Keratinocyte (primary cell): ENCODE measurements around the gene SON. TPM values are rescaled to one million over a fixed set of nuclear protein-coding genes. Genes with fewer than 3 reads are reported as not detected.
A peak's percentile ranks its signal among the peaks of the same experiment; 100 is the strongest.

ENCODE experiments used
- DNase-seq: peaks from one replicate; pipeline ENCODE4 v3.0.0-alpha.2; 2011; ENCODE audit warnings: low read depth, missing footprints, low spot score
- FAIRE-seq: peaks from 2 replicates; lab custom pipeline; 2011; peaks lifted over from hg19 to GRCh38; lab: Jason Lieb, UNC
- H2AFZ ChIP-seq: 2 replicates; pipeline ENCODE4 v1.6.0; 2012; ENCODE audit warnings: low read length, control low read depth, inconsistent platforms; ENCODE audit not compliant: control insufficient read depth
- H3K27ac ChIP-seq: 2 replicates; pipeline ENCODE4 v1.5.1; 2011; ENCODE audit warnings: low read length; ENCODE audit not compliant: control insufficient read depth, insufficient read depth
- H3K27me3 ChIP-seq: 3 replicates; pipeline ENCODE4 v1.6.0; 2011; ENCODE audit warnings: low read length; ENCODE audit not compliant: control insufficient read depth, insufficient read depth; ENCODE audit errors: extremely low read depth
- H3K36me3 ChIP-seq, 2 experiments: 2 replicates in 1 of 2; 3 replicates in 1 of 2; pipeline ENCODE4 v1.5.1; 2011; ENCODE audit warnings: low read length in 2 of 2, mild to moderate bottlenecking in 1 of 2; ENCODE audit not compliant: control insufficient read depth in 2 of 2, insufficient read depth in 2 of 2; ENCODE audit errors: extremely low read depth in 1 of 2
- H3K4me1 ChIP-seq: 3 replicates; pipeline ENCODE4 v1.5.1; 2011; ENCODE audit warnings: low read length; ENCODE audit not compliant: control insufficient read depth, insufficient read depth; ENCODE audit errors: extremely low read depth
- H3K4me2 ChIP-seq: 3 replicates; pipeline ENCODE4 v1.6.0; 2011; ENCODE audit warnings: low read depth, low read length; ENCODE audit not compliant: control insufficient read depth, insufficient read depth; ENCODE audit errors: extremely low read depth
- H3K4me3 ChIP-seq, 3 experiments: fragments of 200-600 bp in 1 of 3; sonication (generic) in 1 of 3; 2 replicates in 2 of 3; 3 replicates in 1 of 3; pipeline ENCODE4 v1.5.1; 2011 to 2016; ENCODE audit warnings: low read length in 3 of 3, mild to moderate bottlenecking in 3 of 3, control low read depth in 2 of 3, inconsistent platforms in 1 of 3, low read depth in 1 of 3, mixed read lengths in 1 of 3, mixed run types in 1 of 3, moderate library complexity in 1 of 3; ENCODE audit not compliant: control insufficient read depth in 2 of 3, insufficient read depth in 2 of 3; ENCODE audit errors: extremely low read depth in 1 of 3
- H3K79me2 ChIP-seq: 2 replicates; pipeline ENCODE4 v1.6.0; 2012; ENCODE audit warnings: low read length; ENCODE audit not compliant: control insufficient read depth, insufficient read depth
- H3K9ac ChIP-seq: 3 replicates; pipeline ENCODE4 v1.6.0; 2011; ENCODE audit warnings: low read length; ENCODE audit not compliant: control insufficient read depth, insufficient read depth; ENCODE audit errors: extremely low read depth
- H3K9me1 ChIP-seq: 3 replicates; pipeline ENCODE4 v1.6.0; 2011; ENCODE audit warnings: low read length; ENCODE audit not compliant: control insufficient read depth, insufficient read depth; ENCODE audit errors: extremely low read depth
- H3K9me3 ChIP-seq: 2 replicates; pipeline ENCODE4 v1.5.1; 2012; ENCODE audit warnings: low read depth, low read length; ENCODE audit not compliant: control insufficient read depth
- H4K20me1 ChIP-seq: 3 replicates; pipeline ENCODE4 v1.6.0; 2011; ENCODE audit warnings: low read length; ENCODE audit not compliant: control insufficient read depth, insufficient read depth; ENCODE audit errors: extremely low read depth
- EZH2 ChIP-seq: IDR thresholded peaks from one replicate; pipeline ENCODE4 v1.6.1; 2012; ENCODE audit warnings: inconsistent platforms, mild to moderate bottlenecking, low read length, moderate library complexity
- dilution Hi-C: fragments of 300-500 bp; cut with MboI; formaldehyde crosslinking; loops from one replicate; pipeline ENCODE4 v1.7.0; 2020; ENCODE audit warnings: low sequenced_read_pairs; ENCODE audit not compliant: extremely low pct_ligation_motif_present
- polyA plus RNA-seq, 5 experiments: library from polyadenylated mRNA; depleted of rRNA in 3 of 5; stranded (reverse) in 3 of 5; stranded (forward) in 1 of 5; unstranded in 1 of 5; fragments of >200 nt; gene quantifications; 1 replicate in 1 of 5; 2 replicates in 3 of 5; 3 replicates in 1 of 5; pipeline versions ENCODE4 v1.2.1 to v1.2.3, GENCODE V29; 2011 to 2012; ENCODE audit warnings: missing spikeins in 2 of 5, low read depth in 1 of 5, low replicate concordance in 1 of 5
- TF ChIP-seq, protein P1 (sequence below), 3 experiments: IDR thresholded peaks in 1 of 3; conservative IDR thresholded peaks in 1 of 3; optimal IDR thresholded peaks in 1 of 3; 2 replicates in 2 of 3; 3 replicates in 1 of 3; pipeline versions ENCODE3 to v1.5.1; 2011; ENCODE audit warnings: low read length in 3 of 3, mild to moderate bottlenecking in 3 of 3, moderate library complexity in 2 of 3, control low read depth in 1 of 3, inconsistent platforms in 1 of 3; ENCODE audit not compliant: insufficient read depth in 2 of 3; ENCODE audit errors: extremely low read depth in 1 of 3

The SON gene
- polyA plus RNA-seq, 1 donor (not counting 4 experiments of a cell fraction or from before 2014, with no cell fraction given): 96.0 TPM

DNA sequence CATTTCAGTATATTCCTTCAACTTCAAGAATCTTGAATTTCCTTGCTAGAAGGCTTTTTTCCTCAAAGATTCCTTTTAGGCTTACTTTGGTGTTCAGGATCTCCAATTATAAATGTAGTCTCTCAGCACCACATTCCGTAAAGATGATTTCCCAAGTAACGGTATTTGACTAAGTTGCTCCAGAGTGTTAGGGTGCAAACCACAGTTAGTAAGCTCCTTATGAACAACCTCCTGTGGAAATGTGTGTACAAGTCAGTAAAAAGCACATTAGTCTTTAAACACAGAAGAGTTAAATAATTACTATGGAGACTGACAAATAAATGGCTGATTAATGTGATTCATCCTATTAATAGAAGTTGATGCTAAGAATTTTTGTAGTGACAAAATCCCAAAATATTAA is 35.4 kb downstream of the SON start:
- DNase-seq: no peak
- H3K27me3 ChIP-seq: no peaks in the 10 kb centered on the region
- H3K4me3 ChIP-seq: no peak overlapping the region
- H3K36me3 ChIP-seq: peaks cover 6 to 7% of the 10 kb centered on the region in 2 experiments
- no peak overlapping the region for H3K9ac ChIP-seq
- H4K20me1 ChIP-seq: no peaks in the 10 kb centered on the region
- dilution Hi-C loops: no loop called here
- H2AFZ ChIP-seq: no peak overlapping the region
- no peaks in the 10 kb centered on the region for H3K9me1 ChIP-seq
- no peak overlapping the region for H3K27ac ChIP-seq
- TF ChIP-seq, protein P1, sequence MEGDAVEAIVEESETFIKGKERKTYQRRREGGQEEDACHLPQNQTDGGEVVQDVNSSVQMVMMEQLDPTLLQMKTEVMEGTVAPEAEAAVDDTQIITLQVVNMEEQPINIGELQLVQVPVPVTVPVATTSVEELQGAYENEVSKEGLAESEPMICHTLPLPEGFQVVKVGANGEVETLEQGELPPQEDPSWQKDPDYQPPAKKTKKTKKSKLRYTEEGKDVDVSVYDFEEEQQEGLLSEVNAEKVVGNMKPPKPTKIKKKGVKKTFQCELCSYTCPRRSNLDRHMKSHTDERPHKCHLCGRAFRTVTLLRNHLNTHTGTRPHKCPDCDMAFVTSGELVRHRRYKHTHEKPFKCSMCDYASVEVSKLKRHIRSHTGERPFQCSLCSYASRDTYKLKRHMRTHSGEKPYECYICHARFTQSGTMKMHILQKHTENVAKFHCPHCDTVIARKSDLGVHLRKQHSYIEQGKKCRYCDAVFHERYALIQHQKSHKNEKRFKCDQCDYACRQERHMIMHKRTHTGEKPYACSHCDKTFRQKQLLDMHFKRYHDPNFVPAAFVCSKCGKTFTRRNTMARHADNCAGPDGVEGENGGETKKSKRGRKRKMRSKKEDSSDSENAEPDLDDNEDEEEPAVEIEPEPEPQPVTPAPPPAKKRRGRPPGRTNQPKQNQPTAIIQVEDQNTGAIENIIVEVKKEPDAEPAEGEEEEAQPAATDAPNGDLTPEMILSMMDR (optimal IDR thresholded peaks at IDR 0.05 in 1 of 3, IDR thresholded peaks at IDR 0.05 in 1 of 3, conservative IDR thresholded peaks at IDR 0.05 in 1 of 3; ENCODE audit: extremely low read depth in 1 of 3, insufficient read depth in 2 of 3, low read length in 3 of 3): no peak
- TF ChIP-seq EZH2: no peak
- no peaks in the 10 kb centered on the region for H3K9me3 ChIP-seq
- FAIRE-seq: no peak
- H3K79me2 ChIP-seq: no peaks in the 10 kb centered on the region
- H3K4me1 ChIP-seq: peaks cover 8% of the 10 kb centered on the region
- no peak overlapping the region for H3K4me2 ChIP-seq

DNA sequence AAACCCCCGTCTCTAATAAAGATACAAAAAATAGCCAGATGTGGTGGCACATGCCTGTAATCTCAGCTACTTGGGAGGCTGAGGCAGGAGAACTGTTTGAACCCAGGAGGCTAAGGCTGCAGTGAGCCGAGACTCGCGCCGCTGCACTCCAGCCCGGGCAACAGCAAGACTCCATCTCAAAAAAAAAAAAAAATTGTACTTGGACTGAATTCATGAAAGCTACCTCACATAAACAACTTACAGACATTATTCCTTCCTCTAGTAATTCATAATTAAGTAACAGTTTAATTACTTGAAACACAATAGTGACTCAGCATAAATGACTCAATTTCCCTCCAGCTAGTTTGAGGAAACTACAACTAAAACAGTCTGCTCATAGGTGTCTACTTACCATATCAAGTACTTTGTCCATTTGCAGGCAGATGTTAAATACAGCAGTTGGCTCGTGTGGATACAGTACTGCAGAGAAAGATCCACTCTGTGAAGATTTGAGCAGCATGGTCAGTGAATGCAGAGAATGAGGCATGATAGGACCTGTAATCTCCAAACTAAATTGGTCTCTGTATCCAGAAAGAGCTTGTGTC is 36.2 kb downstream of the SON start:
- Histone ChIP-seq H3K4me3 (no peak overlapping the region), H3K36me3 (peaks cover 6 to 7% of the 10 kb centered on the region in 2 experiments), H2AFZ (no peak overlapping the region), H4K20me1 (no peaks in the 10 kb centered on the region), H3K9me1 (no peaks in the 10 kb centered on the region), H3K27ac (peak overlapping the region; percentile 10), H3K4me1 (peaks cover 8% of the 10 kb centered on the region), H3K4me2 (no peak overlapping the region), H3K27me3 (no peaks in the 10 kb centered on the region), H3K9ac (no peak overlapping the region), H3K9me3 (no peaks in the 10 kb centered on the region), H3K79me2 (no peaks in the 10 kb centered on the region)
- peak; percentile 44 for FAIRE-seq
- no peak for DNase-seq
- dilution Hi-C loops: no loop called here
- TF ChIP-seq, protein P1 (optimal IDR thresholded peaks at IDR 0.05 in 1 of 3, IDR thresholded peaks at IDR 0.05 in 1 of 3, conservative IDR thresholded peaks at IDR 0.05 in 1 of 3; ENCODE audit: extremely low read depth in 1 of 3, insufficient read depth in 2 of 3, low read length in 3 of 3): no peak
- TF ChIP-seq EZH2: no peak
